Renal pelvis (tissue), 4 donors: ENCODE data around the gene C3orf38. TPM values are rescaled to one million over a fixed set of nuclear protein-coding genes. Genes with fewer than 3 reads are reported as not detected.
A peak's percentile ranks its signal among the peaks of the same experiment; 100 is the strongest.
"Not testable (repeated sequence)": the region's sequence is repeated elsewhere in the genome, so short reads cannot be mapped to it uniquely, and the experiment has no call there.

Source experiments
- DNase-seq: peaks from one replicate; pipeline ENCODE4 v3.0.0-alpha.2; 2013
- polyA plus RNA-seq, 3 donors: library from polyadenylated mRNA; unstranded; fragments of 120-200 nt; gene quantifications; one replicate each; pipeline ENCODE4 v1.2.1, GENCODE V29; 2013; ENCODE audit not compliant: insufficient read length in 3 of 3

C3orf38 gene
- polyA plus RNA-seq, 3 donors: 26.4 to 28.2 (median 27.4) TPM

DNA sequence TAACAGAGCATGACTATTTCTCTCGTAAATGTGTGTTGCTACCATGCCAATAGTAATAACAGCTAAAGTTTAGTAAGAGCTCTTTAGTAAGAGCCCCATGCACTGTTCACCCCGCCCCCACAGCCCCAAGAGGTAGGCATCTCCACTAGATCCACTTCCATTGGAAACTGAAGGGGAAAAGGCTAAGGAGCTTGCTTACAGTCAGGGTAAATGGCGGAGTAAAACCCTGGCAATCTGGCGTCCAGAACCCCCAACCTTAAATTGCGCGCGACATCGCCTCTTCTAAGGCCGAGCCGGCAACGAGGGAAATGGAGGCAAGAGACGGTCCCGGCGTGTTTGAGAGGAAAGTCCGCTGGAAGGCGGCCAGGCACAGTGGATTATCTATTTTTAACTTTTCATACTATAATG is 654 bp upstream of the C3orf38 start:
- DNase-seq: no peak

DNA sequence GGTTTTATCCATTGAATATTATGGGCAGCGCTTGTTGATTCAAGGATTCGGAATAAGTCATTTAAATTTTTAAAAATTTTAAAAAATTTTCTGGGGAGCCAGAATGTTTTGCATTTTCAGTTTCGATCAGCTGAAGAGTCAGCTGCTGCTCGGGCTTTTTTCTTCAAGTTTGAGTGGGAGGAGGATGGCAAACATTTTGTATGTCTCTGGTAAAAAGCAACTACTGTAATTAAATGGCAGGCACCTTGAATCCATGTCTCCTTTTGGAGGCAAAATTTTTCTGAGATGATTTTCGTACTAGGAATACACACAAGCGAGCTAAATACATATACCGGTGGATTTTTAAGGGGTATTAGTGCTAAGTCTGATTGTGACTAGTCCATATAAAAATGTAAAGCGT is 612 bp downstream of the C3orf38 start:
- no peak for DNase-seq

DNA sequence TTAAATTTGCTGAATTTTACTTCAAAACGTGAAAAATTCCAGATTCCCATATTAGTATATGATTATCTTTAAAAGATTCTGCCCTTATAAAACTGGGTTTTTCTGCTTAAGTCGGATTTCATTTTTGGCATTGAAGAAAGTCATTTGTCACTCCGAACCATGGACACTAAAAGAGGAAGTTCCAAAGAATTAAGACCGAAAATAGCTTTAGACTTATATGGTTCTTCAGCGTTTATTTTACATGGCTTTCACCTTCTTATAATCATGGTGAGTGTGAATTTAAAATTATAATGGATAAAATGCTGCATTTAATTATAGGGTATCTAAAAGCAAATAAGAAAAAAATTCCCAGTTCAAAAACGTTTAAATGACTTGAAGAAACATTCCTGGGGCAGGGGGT is 1.0 kb downstream of the C3orf38 start:
- no peak for DNase-seq

DNA sequence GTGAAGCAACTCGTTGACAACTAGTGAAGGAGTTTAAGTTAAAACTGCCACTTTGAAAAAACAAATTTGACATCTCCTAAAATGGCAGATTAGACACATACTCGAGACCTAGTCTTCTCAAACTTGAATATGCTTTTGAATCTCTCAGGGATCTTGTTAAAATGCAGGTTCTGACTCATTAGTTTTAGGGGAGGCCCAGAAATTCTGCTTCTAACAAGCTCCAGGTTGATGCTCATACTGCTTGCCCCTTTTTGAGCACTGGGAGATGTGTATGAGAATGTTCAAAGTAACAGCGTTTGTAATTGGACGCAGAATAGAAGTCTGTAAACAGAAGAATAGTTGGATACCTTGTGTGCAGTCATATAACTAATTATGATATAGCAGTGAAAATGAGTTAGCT is 1.6 kb downstream of the C3orf38 start:
- DNase-seq: no peak

DNA sequence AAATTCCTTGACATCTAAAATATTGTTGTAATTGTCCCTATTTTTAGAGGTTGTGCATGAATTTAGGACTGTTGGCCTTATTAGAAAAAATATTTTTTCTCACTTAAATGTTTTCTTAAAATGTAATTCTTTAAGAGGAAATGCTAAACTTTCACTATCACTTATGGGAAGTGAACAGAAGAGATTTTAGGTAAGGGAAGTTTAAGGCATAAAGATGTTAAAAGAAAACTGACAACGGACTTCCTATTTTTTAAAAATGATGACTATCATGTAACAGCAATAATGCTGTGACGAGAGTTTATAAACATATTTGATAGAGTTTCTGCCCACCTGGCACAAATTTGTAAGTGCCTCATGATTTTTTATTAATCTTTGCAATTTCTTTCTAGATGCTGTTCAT is 3.1 kb downstream of the C3orf38 start:
- DNase-seq: no peak

DNA sequence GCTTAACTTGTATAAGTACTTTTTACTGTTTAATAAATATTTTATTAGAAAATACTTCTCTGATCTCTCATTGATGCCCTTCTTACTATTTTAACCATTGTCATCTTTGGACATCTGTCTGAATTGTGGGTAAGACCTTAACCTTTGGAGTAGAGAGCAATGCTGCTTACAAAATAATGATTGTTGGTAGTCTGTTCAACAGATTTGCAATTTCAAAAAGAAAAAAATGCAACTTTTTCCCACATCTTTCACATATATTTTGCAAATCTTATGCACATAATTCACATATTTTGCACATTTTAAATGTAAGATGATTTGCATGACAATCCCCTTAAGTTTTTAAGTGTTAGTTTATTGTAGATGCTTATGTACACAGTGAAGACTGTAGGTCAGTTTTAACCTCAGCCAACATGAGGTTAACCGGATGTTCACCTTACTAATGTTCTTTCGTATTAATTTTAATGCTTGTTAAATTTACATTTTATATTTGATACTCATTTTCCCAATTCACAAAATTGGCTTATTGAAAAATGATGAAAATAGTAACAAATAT is 16.7 kb downstream of the C3orf38 start:
- no peak for DNase-seq

DNA sequence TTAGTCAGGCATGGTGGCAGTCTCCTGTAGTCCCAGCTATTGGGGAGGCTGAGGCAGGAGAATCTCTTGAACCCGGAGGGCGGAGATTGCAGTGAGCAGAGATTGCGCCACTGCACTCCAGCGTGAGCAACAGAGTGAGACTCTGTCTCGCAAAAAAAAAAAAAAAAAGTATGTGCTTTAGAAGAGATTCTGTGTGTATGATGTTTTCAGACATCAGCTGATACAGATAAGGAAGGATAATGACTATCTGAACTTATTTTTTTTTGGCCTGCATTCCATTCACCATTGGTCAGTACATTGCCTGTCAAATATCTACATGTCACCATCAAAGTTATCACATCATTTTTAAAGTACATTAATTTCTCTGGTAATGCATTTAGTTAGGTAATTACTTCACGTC is 17.4 kb downstream of the C3orf38 start:
- DNase-seq: no peak

DNA sequence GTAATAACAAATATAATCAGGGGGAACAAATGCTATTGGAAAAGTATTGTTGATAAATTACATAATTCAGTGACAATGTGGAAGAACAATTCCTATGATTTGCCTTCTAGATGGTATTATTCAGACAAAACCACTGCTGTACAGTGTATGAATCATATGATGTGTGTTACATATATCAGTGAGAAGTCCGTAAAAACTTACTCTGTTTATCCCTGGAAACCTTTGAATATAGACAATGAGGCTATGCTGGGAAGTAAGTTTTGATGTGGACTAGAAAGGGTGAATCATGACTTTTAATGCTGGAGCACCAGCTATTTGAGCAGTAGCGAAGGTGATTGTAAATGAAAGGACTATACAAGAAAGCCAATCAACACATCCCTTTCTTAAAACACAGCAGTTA is 17.9 kb downstream of the C3orf38 start:
- DNase-seq: no peak

DNA sequence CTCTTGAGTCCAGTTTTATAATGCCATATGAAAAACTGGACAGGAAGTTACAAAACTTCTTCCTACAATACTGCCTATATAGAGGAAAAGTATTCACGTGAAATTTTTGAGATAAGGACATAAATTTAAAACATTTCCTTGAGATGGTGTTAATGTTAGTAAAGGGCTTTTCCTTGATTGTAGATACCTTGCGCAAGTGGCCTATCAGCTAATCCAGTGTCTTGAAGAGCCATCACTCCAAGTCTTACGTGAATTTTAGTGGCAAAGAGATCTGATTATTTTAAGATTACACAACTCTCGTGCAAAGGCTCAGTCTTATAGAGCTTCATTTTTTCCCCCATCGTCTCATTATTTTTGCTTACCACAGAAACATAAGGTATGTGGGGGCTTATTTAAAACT is 18.4 kb downstream of the C3orf38 start:
- no peak for DNase-seq

DNA sequence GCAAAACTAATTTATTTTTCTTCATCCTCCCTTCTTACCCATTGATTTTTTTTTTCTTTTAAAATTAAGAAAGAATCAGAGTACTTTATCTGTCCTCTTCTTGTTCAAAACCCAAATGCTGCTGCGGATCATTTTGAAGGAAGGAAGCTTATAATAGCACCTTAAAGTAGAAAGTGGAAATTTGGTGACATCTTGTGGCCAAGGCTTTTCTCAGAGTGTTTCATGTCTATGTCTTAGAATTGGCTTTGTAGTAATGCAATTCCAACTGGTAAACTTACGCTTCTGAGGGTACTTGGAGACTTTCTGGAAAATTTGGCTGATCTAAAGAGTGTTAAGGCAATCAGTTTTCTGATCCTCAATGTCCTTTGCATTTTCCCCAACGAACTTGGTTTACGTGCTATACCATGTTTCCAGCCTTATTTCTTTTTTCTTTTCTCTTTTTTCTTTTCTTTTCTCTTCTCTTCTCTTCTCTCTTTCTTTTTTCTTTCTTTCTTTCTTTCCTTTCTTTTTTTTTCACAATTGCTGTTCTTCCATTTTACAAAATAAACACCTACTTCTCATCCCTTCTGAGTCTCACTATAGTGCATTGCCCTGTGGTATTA is 30.7 kb downstream of the C3orf38 start:
- DNase-seq: peak; percentile 23

DNA sequence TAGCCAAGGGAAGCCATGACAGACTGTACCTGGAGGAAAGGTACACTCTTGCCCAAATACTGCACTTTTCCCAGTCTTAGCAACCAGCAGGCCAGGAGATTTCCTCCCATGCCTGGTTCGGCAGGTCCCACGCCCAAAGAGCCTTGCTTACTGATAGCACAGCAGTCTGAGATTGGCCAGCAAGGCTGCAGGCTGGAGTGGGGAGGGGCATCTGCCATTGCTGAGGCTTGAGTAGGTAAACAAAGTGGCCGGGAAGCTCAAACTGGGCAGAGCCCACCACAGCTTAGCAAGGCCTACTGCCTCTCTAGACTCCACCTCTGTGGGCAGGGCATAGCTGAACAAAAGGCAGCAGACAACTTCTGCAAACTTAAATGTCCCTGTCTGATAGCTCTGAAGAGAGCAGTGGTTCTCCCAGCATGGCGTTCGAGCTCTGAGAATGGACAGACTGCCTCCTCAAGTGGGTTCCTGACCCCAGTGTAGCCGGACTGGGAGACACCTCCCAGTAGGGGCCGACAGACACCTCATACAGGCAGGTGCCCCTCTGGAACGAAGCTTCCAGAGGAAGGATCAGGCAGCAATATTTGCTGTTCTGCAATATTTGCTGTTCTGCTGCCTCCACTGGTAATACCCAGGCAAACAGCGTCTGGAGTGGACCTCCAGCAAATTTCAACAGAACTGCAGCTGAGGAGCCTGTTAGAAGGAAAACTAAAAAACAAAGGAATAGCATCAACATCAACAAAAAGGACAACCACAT is 32.6 kb downstream of the C3orf38 start:
- not testable (repeated sequence) for DNase-seq

DNA sequence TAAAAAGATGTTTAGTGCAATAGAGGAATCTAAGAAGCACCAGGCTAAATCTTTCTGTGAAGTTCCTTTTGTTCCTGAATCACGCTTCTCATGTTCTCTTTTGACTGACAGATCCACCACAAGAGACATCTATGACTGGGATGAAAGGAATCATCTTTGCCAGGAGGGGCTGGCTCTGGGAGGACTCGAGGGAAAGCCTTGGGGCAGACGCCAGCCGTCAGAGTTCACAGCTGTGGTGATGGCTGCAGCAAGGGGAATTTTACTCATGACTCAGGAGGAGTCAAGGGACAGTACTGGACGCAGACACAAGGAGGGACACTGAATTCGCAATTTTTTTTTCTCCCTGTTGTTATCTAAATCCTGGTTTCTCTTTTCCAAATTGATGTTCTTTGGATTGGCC is 38.7 kb downstream of the C3orf38 start:
- DNase-seq: no peak

DNA sequence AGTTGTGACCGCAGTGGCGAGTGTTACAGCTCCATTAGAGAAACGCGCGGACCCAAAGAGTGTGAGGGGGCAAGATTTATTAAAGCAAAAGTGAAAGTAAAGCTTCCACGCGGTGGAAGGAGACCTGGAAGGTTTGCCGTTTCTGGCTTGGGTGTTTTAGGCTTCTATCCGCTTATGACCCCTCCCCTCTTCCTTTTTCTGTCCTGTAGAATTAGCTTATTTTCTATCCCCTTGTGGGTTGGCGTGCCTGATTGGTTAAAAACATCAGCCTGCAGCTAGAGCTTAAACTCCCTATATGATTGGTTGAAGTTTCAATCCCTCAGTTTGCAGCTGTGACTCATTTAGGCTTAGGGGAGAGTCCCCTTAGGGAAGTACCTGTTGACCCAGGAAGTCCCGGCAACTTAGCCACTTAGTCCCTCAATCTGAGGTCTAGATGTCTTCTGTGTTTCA is 39.6 kb downstream of the C3orf38 start:
- no peak for DNase-seq

DNA sequence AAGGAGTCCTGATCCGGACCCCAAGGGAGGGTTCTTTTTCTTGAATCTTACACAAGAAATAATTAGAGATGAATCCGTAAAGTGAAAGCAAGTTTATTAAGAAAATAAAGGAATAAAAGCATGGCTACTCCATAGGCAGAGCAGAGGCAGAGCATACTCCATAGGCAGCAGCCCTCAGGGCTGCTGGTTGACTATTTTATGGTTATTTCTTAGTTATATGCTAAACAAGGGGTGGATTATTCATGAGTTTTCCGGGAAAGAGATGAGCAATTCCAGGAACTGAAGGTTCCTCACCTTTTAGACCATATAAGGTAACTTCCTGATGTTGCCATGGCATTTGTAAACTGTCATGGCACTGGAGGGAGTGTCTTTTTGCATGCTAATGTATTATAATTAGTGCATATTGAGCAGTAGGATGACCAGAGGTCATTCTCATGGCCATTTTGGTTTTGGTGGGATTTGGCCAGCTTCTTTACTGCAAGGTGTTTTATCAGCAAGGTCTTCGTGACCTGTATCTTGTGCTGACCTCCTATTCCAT is 42.2 kb downstream of the C3orf38 start:
- DNase-seq: no peak

DNA sequence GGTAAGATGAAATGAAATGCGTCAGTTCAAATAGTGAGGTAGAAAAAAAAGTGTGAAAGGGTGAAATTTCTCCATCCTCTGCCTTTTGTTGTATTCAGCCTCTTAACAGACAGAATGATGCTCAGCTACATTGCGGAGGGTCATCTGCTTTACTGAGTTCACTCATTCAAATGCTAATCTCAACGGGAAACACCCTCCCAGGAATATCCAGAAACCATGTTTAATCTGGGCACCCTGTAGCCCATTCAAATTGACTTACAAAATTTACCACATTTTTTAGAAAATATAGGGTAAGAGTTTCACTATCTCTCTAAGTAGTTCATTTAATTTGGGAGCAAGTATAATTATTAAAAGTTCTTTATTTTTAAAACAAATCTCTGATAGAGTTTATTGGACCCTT is 42.9 kb downstream of the C3orf38 start:
- no peak for DNase-seq

DNA sequence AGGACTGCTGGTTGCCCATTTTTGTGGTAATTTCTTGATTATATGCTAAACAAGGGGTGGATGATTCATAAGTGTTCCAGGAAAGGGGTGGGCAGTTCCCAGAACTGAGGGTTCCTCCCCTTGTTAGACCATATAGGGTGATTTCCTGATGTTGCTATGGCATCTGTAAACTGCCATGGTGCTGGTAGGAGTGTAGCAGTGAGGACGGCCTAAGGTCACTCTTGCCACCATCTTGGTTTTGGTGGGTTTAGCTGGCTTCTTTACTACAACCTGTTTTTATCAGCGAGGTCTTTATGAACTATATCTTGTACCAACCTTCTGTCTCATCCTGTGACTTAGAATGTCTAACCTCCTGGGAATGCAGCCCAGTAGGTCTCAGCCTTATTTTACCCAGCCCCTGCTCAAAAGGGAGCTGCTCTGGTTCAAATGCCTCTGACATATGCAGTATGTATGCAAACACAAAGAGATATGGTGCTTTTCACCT is 46.2 kb downstream of the C3orf38 start:
- DNase-seq: no peak

DNA sequence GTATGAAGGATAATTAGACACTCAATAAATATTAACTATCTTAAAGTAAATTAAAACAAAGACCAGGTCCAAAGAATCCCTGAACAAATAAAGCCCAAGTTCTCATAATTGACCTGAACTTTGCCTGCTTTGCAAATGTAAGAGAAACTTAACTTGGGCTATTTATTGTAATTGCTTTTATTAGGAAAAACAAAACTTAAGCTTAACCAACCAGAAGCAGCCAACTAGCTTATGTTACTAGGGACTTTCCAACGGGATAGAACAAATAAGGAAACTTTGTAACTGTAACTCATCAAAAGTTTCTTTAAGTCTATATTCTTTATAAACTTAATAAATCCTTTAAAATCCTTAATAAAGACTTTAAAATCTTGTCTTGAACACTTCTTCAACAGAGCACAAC is 48.4 kb downstream of the C3orf38 start:
- no peak for DNase-seq

DNA sequence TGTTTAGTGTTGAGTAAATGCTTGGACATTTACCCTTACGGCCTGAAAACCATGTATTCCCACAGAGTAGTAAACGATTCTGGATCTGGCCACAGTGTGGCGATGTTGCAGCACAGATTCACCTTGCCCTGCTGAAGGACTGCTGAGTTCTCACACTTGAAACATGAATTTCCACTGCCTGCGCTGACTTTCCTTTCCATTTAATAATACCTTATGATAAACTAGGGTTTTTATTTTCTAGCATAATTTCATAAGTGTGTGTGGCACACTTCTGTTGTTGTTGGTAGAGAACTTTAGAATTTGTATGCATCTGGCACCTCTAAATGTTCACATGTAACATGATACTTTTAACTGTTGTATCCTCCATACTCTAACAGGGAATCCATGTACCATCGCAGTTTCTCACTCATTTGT is 53.9 kb downstream of the C3orf38 start:
- peak; percentile 74 for DNase-seq

Other genes with a start within 250 kb of the C3orf38 start
- gene CGGBP1, start 91.0 kb upstream of the C3orf38 start, polyA plus RNA-seq: 100 to 1,000 TPM; 137 to 156 (median 140) TPM
- gene ZNF654, start 90.7 kb upstream of the C3orf38 start, polyA plus RNA-seq: 10 to 100 TPM; 18.6 to 20.2 (median 18.6) TPM